ENCODE results near the gene PHF8.

GRCh38 chrX:53984895-53985294 lies 59.4 kb downstream of the PHF8 start:
- TF ChIP-seq CTCF (IDR thresholded peaks at IDR 0.05): no peak
- no peak for TF ChIP-seq EZH2 (IDR thresholded peaks at IDR 0.05)
- no peak for TF ChIP-seq EZH2phosphoT487 (IDR thresholded peaks at IDR 0.05)
